HL-60/S4 treated with retinoic acid at 250 ng/mL for 4 days and 3 days (cell line): ENCODE results near the gene LARP4B.
"Not testable (repeated sequence)": the region's sequence is repeated elsewhere in the genome, so short reads cannot be mapped to it uniquely, and the experiment has no call there.

ENCODE experiments used
- in situ Hi-C: fragments of 300-500 bp; cut with MboI; formaldehyde crosslinking; loops from 2 replicates; pipeline ENCODE4 v1.7.0; 2022; ENCODE audit warnings: low sequenced_read_pairs

LARP4B gene

DNA sequence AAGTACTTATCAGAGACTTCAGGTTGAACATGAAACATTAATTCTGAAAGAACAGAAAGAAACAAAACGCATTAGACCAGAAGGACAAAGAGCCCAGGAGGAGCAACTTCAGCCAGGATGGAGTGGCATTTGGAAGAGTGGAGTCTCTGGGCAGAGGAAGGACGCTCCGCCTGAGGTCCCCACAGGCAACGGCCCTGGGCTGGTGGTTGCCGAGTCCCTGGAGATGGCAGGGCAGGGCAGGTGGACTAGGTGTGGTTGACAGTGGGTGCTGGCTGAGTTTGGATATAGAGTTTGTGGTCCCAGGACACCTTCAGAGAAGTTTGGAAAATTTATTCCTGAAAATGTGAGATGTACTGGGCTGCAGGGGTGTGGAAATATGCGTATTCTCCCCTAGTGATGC lies 27.4 kb upstream of the LARP4B start:
- in situ Hi-C loops: no loop called here

DNA sequence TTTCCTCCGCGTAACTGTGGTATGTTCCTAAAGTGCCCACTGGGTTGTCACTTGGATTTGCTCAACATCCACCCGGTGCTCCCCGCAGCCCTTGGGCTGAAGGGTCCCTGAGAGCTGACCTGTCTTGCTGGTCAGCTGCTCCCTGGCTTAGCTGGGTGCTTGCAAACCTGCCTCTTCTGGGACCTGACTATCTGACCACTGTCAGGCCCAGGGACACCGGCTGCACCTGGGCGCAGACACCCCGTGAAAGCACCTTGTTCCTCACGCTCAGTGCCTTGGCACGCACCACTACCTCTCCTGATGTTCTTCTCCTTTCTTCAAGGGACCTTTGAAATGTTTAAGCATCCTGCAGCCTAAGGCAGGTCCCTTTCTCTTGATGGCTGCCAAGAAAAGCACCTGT lies 26.6 kb upstream of the LARP4B start:
- in situ Hi-C loops: no loop called here

DNA sequence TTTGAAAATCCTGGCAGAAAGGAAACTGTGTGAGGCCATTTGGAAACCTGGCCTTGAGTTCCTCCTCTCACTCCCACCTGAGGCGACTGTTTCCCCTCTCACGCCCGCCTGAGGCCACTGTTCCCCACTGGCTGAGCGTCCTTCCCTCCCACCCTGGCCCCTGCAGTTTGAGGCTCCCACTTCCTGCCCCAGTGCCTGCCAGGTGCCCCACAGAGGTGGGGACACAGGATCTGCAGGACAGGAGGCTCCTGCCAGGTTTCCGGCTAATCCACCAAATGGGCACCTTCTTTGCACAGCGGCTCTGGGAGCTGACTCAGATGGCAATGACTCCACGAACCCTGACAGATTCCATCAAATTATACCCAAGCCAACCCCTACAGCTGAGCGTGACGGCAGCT lies 24.3 kb upstream of the LARP4B start:
- in situ Hi-C loops: no loop called here

DNA sequence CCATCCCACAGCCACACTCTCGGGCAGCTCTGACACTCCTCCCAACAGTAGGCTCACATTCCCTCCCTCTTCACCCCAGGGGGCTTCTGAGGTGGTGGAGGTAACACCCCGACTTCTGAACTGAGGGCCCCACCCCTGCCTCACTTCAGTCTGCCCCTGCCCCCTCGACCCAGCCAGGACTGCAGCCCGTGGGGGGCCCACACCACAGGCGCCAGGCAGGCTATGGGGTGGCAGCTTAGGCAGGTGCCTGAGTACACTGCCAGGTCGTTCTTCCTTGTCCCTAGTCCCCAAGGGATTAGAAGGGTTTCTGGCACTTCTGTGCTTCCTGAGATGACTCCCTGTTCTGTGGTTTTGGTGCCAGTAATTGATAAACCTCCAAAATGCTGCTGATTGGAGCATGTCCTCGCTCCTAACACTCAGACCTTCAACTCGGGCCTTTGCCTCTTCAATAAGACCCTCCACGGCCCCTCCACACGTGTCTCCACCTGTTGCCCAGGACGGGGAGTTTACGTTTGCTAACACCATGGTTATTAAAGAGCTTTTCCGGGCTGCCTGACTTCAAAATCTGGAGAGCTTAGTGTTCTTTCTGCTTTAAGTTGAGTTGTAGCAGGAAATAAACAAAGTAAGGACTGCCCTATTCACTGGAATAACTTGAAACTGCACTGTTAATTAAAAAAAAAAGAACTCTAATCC lies 23.8 kb upstream of the LARP4B start:
- in situ Hi-C loops: no loop called here

DNA sequence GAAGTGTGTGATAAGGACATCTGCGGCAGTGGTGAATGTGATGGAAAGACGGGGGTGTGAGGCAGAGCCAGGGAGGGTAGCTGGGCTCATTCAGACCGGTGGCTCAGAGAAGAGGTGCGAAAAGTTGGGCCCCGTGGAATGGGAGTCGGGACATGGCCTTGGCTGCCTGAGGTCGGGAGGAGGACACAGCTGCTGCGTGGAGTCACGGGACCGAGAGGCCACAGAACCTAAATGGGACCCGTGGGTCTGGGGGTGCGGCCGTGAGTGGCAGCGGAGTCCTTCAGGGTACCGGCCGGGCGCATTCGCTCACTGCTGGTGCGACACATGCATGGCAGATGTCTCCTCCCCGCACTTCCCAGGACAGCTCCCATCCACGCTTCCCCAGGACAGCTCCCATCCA lies 22.9 kb upstream of the LARP4B start:
- in situ Hi-C loops: no loop called here

DNA sequence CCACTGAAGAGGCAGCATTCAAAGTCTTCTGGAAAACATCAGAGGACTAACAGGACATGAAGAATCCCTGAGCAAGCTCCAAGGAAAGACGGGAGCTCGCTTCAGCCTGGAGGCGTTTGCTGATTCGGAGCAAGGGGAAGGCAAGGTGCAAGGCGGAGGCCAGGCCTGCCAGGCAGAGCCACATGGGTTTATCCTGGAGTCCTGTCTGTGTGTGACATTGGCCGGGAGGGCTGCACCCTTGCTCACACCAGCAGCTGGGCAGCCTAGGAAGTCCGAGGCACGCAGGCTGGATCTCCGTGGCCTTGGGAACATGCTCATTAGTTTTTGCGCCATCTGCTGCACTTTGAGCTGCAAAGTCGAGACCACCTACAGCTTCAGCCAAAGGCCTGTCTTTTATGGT lies 22.3 kb upstream of the LARP4B start:
- in situ Hi-C loops: no loop called here

DNA sequence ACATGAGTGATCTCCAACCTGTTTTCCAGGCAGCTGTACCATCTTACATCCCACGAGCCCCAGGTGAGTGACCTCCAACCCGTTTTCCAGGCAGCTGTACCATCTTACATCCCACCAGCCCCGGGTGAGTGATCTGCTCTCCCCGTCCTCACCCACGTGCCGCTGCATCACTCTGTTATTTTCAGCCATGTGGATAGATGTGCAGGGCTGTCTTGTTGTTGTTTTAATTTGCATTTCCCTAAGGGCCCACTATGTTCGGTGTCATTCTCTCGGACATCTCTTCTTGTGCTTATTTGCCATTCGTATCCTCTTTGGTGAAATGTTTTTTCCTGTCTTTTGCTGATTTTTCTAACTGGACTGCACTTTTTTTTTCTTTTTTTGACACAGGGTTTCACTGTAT lies 17.9 kb upstream of the LARP4B start:
- in situ Hi-C loops: no loop called here

DNA sequence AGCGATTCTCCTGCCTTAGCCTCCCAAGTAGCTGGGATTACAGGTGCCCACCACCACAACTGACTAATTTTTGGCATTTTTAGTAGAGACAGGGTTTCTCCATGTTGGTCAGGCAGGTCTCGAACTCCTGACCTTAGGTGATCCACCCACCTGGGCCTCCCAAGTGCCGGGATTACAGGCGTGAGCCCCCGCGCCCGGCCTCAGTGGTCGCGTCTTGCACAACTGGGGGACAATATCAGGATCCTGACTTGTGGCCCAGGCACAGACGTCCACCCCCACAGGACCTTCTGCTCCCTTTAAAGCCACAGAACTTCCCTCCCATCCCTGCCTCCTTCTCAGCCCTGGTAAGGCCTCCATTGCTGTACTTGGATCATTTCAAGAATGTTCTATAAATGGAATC lies 16.8 kb upstream of the LARP4B start:
- in situ Hi-C loops: no loop called here

DNA sequence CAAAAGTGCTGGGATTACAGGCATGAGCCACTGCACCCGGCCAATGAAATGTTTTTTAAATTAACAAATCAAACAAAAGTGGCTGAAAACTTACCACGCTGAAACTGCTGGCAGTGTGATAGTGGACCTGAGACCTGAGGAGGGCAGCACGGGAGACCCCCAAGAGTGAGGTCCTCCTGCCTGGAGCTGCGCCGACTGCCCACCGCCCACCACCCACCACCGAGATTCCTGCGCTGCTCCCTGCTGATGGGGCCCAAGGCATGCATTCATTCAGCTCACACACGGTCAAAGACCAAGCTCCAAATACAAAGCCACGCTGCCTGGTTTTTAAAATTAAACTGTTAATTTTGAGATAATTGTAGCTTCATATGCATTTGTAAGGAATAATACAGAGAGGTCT lies 16.4 kb upstream of the LARP4B start:
- in situ Hi-C loops: no loop called here

DNA sequence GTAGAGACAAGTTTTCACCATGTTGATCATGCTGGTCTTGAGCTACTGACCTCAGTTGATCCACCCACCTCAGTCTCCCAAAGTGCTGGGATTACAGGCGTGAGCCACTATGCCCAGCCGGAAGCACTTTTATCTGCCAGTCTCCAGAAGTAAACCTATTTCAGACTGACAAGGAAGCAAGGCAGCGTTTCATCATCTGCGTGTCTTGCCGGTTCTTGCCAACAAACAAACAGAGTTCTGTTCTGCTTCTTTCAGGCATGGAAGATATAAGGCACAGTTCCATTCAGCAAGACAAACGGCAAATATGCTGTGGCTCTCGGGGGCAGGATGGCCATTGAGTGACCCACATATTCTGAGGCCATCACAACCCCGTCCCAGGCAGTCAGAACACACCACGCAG lies 15.5 kb upstream of the LARP4B start:
- in situ Hi-C loops: no loop called here

DNA sequence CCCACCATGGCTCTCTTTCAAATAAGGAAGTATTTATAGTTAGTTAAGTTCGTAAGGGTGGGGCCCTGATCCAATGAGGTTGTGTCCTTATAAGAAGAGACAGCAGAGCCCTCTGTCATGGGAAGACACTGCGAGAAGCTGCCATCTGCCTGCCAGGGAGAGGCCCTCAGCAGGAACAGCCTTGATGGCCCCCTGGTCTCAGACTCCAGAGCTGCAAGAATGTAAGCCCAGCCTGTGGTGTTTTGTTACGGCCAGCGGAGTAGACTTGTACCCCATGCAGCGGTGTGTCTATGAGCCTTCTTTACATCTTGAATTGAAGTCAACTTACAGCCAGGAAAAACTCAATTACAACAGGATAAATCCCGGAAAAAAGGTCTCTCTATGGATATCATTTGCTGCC lies 14.3 kb upstream of the LARP4B start:
- in situ Hi-C loops: no loop called here

DNA sequence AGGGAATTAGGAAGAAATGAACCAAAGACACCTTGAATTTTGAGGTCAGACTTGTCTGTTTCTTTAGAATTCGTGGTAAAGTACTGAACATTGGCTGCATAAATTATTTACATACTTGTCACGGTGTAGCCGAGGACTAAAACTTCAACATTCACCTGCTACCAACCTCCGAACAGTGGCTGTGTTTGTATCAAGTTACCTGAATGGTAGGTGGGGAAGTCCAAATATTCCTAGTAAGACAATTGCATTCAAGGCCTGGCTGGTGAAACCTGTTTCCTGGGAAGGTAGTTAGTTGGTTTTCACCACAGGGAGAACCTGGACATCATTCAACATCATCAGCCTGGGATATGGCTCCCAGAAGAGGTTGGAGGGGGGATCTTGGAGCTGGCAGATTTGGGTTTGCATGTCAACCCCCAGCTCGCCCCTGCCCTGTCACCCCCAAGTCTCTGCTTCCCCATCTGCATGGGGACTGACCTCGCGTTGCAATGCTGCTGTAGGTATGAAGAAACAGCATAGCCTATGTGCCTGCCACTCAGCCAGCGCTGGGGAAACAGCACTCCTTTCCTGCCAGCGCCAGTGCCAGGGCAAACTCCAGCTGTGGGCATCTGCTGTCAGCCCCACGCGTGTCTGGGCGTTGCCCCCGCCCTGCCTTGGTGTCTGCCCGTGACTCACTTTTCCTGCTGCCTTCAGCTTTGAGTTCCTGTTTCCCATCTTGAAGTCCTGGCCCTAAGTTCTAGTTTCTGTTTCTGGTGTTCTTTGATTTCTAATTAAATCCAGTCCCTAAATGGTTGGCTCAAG lies 12.7 kb upstream of the LARP4B start:
- in situ Hi-C loops: no loop called here

DNA sequence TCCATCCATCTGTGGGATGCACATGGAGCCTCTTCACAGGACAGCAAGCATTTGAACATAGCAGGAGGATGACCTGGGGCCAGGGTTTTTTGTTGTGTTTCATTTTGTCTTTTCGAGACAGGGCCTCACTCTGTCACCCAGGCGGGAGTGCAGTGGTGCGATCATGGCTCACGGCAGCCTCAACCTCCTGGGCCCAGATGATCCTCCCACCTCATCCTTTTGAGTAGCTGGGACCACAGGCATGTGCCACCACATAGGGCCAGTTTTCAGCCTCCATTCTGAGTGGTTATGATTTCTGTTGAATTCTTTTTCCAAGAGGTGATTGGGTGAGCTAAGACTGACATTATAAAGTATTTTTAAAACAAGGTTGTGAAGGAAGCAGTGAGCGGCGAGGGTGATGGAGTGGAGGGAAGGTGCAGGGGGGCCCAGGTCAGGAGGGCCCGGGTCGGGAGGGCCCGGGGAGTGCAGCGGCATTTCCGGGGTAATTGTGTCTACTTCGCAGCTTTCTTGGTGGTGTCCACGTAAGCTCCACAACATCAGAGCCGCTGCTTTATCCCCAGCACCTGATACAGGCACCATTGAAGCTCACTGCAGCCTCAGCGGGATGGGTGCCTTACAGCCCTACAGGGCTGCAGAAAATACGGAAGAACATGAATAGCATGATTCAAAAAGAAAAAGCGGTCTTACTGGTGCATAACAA lies 12.0 kb upstream of the LARP4B start:
- in situ Hi-C loops: no loop called here

DNA sequence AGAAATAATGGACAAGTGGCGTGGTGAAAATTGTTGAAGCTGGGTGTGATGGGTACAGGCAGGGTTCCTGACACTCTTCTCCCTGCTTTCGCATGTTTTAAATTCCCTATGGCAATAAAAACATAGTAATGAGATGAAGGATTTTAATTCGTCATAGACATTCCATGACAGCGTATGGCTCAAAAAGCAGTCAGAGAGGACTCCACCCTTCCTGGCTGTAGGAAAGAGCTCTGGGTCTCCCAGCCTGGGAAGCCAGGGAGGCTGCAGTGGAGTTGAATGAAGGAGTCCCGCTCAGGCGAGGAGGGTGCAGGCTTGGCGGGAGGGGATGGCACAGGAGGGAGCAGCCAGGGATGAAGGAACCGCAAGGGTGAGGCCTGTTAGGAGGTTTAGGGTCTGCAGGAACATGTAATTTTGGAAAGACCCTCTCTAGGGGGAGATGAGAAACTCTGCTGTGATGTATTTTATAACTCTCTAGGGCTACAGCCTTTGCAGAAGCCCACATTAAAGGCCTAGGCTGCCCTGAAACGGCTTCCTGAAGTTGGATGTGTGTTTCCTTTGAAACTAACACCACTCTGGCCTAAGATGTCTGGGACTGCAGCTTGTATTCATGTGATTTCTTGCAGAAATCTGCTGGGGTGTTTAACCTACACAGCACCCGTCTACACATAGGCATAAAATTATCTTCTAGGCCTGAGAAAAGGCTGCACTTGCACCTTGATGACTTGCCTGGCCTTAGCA lies 7.6 kb upstream of the LARP4B start:
- in situ Hi-C loops: no loop called here

DNA sequence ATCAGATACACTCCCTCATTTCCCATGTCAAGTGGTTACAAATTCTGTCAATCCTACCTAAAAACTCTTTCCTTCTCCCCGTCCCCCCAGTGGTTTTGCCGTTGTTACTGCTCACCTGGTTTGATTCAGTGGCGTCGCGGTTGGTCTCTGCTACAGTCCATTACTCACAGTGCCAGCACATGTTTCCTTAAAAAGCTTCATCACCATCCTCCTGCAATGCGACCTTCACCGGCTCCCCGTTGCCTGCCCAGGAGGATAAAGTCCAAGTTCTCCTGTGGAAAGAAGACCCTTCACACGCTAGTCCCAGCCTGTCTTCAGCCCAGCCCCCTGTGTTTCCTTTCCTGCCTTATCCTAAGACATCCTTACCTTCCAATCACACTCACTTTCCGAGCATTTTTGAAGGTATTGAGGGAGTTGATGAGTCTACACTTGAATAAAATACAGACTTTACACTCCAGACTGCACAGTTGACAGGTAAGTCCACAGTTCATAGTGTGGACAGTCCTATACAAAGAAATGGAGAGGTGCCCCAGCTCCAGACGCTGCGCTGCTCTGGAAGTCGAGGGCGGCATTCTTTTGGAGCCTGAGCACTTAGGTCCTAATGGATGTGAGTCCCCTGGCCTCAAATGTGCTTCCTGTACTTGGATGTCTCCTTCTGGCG lies 3.4 kb upstream of the LARP4B start:
- in situ Hi-C loops: no loop called here

DNA sequence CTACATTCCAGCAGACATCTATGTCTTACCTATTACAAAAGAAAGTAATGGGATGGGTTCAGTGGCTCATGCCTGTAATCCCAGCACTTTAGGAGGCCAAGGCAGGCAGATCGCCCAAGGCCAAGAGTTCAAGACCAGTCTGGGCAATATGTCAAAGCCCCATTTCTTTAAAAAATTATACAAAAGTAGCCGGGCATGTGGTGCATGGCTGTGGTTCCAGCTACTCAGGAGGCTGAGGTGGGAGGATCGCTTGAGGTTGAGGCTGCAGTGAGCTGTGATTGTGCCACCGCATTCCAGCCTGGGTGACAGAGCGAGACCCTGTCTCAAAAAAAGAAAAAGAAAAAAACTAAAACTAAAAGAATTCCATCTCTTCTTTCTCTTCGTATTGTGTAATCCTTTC lies 2.7 kb upstream of the LARP4B start:
- in situ Hi-C loops: not testable (repeated sequence)

DNA sequence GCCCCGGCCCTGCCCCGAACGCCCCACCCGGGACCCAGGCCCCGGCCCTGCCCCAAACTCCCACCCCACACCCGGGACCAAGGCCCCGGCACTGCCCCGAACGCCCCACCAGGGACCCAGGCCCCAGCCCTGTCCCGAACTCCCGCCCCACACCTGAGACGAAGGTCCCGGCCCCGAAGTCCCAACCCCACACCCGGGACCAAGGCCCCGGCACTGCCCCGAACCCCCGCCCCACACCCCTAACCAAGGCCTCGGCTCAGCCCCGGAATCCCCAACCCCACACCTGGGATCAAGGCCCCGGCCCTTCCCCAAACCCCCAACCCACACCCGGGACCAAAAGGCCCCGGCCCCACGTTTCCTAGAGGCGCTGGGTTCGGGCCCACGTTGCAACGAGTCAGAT lies 1.1 kb upstream of the LARP4B start:
- in situ Hi-C loops: no loop called here

DNA sequence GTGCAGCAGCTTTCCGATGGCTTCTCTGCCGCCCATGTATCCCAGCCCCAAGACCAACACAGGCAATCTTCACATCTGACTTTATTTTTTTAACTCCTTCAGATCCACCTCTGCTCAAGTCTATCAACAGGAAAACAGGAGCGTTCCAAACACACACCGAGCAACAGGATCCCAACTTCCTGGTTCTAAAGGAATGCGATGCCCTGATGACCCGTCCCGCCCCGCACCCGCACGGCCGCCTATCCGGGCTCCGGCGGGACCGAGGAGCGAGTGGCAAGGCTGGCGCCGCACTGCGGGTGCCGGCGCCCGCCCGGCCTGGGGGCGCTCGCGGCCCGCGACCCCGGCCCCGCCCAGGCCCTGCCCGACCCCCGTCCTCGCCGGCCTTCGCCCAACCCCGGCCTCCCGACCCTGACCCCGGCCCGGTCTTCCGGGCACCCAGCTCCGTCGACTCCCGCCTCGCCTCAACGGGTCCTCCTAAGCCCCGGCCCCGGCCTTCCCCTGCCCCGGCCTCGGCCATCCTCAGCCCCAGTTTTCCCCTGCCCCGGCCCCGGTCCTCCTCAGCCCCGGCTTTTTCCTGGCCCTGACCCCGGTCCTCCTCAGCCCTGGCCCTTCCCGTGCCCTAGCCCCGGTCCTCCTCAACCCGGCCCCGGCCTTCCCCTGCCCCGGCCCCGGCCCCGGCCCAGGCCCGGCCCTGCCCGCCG lies 730 bp downstream of the LARP4B start:
- in situ Hi-C loops: no loop called here

DNA sequence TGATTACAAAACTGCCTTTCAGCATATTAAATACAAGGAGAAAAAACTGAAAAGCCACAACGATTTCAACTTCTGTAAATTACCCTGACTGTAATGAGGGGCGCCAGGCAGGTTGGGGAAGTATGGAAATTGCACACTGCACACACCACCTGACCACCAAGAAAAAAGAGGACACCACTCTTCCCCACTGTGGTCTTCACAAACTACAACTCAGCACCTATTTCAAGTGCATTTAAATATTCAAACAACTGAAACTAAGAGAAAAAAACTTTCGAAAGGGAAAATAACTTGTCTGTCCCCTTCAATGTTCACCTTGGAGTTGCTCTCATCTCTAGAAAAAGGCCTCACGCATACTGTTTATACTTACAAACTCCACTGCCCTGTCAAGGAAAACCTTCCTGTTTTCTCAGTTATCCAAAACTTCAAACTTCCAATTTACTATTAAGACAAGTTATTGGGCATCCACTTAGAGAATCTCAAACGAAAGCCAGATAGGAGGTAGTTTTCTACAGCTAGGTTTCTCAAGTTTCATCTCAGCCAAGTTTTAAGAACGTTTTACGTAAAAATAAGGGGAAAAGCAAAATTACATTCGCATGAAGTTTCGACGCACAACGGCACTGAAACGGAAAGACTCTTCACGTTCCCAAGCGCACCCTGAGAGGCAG lies 1.4 kb downstream of the LARP4B start:
- in situ Hi-C loops: no loop called here

DNA sequence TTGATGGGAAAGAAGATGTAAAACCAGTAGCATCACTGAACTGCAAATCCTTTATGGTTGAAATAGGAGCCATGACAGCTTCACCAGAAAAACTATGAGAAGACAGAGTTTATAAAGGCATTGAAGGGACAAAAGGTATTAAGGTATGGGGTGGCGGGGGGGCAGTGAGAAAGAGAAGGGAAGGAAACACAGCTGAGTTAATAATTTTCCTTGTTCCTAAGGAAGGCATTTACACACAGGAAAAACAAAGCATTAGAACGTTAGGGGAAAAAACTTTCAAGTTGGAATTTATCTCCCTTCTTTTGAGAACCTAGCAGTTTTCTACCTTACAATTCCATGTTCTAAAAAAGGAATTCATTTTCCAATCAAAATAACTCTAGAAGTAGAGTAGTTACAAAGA lies 4.4 kb downstream of the LARP4B start:
- in situ Hi-C loops: no loop called here
